Transverse colon (tissue), 4 donors: Measurements from ENCODE around the gene DMXL1.

Experiments used
- POLR2AphosphoS5 ChIP-seq, 3 donors: sonication (generic); formaldehyde crosslinking; IDR thresholded peaks; one replicate each; pipeline ENCODE4 v1.6.1; 2016; ENCODE audit warnings: antibody characterized with exemption in 3 of 3
- TF ChIP-seq, protein P1 (sequence below), 5 experiments: fragments of 200-600 bp in 3 of 5; fragments of 450-650 bp in 2 of 5; sonication (generic) in 3 of 5; IDR thresholded peaks; 1 replicate in 2 of 5; 2 replicates in 3 of 5; pipeline ENCODE4 v1.5.1; 2016 to 2017; ENCODE audit warnings: antibody characterized with exemption in 5 of 5, inconsistent platforms in 3 of 5, mild to moderate bottlenecking in 2 of 5, moderate library complexity in 1 of 5

DNA sequence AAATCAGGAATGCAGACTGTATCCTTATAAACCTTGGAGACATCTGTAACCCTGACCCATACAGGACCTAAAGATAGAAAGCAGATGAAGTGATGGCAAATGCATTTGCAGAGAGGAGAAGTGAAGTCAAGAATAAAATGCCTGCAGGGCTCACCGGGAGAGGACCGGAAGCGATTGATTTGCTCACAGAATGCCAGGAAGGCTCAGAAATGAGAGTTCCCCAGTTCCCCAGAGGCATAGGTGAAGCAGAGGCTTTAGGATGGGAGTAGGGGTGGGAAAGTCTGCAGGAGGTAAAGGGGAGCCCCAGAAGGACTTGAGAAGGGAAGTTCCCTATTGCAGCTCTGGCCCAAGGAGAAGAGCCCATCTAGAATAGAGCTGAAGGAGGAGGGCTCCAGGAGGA, 221.0 kb downstream of the DMXL1 start:
- no peak for TF ChIP-seq POLR2AphosphoS5 (IDR thresholded peaks at IDR 0.05)
- TF ChIP-seq, protein P1, sequence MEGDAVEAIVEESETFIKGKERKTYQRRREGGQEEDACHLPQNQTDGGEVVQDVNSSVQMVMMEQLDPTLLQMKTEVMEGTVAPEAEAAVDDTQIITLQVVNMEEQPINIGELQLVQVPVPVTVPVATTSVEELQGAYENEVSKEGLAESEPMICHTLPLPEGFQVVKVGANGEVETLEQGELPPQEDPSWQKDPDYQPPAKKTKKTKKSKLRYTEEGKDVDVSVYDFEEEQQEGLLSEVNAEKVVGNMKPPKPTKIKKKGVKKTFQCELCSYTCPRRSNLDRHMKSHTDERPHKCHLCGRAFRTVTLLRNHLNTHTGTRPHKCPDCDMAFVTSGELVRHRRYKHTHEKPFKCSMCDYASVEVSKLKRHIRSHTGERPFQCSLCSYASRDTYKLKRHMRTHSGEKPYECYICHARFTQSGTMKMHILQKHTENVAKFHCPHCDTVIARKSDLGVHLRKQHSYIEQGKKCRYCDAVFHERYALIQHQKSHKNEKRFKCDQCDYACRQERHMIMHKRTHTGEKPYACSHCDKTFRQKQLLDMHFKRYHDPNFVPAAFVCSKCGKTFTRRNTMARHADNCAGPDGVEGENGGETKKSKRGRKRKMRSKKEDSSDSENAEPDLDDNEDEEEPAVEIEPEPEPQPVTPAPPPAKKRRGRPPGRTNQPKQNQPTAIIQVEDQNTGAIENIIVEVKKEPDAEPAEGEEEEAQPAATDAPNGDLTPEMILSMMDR (IDR thresholded peaks at IDR 0.05), result no peak
